ENCODE measurements around the gene USP35.
A peak's percentile ranks its signal among the peaks of the same experiment; 100 is the strongest.

USP35 gene

GRCh38 chr11:78181185-78181584 lies 7.5 kb upstream of the USP35 start:
- DNase-seq (ENCODE audit: low read depth), result peak; percentile 56
- H3K4me3 ChIP-seq (replicated peaks; ENCODE audit: low read depth, low read length), result no peak overlapping the region
- no peak for TF ChIP-seq CTCF (IDR thresholded peaks at IDR 0.05; ENCODE audit: low read length, missing control alignments)

DNA sequence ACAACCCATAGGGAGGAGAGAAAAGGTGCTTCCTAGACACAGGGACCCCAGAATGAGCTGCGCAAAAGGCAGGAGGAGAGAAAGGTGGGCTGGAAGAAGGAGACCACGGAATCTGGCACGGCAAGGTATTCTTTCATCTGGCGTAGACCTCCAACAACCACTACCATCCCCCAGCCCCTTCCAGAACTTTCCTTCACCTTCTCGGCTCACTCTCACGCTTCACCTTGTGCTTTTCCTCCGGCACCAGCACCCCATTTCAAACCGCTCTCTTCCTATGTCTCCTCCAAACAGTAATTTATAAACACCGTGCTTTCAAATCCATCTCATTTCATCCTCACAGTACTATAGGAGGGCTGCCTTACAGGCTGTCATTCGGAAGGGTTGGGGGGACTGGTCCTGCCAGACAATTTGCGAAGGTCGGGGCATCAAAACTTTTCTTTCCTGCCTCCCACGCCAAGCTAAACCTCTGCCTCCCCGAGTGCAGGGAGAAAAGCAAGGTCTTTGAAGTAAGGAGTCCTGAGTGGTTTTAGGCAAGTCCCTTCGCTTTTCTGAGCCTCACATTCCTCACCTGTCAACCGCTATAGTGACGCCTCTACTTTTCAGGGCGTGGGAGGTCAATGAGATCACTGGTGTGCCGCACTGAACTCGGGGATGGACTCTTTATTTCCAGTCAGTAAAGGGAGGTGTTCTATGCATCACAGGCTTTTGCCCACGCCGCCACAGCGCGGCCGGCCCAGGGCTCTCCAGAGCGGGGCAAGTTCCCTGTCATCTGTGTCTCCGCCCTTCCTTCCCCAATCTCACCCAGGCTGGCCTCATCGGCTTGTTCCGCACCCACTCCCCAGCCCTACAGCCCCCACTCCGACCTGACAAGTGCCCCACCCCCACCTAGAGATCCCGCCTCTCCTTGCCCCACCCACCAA lies 1.1 kb upstream of the USP35 start:
- no peak for TF ChIP-seq CTCF (IDR thresholded peaks at IDR 0.05; ENCODE audit: low read length, missing control alignments)
- peak overlapping the region; percentile 91 for H3K4me3 ChIP-seq (replicated peaks; ENCODE audit: low read depth, low read length)
- no peak for DNase-seq (ENCODE audit: low read depth)

GRCh38 chr11:78189174-78189724 lies 530 bp downstream of the USP35 start:
- H3K4me3 ChIP-seq (replicated peaks; ENCODE audit: low read depth, low read length), result peak overlapping the region; percentile 91
- DNase-seq (ENCODE audit: low read depth), result no peak
- no peak for TF ChIP-seq CTCF (IDR thresholded peaks at IDR 0.05; ENCODE audit: low read length, missing control alignments)

DNA sequence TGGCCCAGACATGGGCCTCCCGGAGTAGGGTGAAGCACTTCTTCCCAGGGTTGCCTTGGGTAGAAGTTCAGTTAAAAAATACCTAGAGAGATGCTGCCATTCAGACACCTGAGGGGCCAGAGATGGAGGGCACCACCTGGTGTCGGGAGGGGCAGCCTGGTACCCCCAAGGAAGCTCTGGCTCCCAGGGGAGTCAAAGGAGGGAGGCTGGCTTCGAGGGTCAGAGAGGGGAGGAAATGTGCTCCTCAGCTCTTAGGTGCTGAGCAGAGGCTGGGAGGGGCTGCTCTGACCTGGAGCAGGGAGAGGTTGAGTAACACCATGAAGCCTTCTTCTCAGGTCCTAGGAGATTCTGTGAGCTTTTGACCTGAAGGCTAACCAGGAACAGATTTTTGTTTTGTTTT lies 1.1 kb downstream of the USP35 start:
- no peak for TF ChIP-seq CTCF (IDR thresholded peaks at IDR 0.05; ENCODE audit: low read length, missing control alignments)
- no peak for DNase-seq (ENCODE audit: low read depth)
- H3K4me3 ChIP-seq (replicated peaks; ENCODE audit: low read depth, low read length), result peak overlapping the region; percentile 91

DNA sequence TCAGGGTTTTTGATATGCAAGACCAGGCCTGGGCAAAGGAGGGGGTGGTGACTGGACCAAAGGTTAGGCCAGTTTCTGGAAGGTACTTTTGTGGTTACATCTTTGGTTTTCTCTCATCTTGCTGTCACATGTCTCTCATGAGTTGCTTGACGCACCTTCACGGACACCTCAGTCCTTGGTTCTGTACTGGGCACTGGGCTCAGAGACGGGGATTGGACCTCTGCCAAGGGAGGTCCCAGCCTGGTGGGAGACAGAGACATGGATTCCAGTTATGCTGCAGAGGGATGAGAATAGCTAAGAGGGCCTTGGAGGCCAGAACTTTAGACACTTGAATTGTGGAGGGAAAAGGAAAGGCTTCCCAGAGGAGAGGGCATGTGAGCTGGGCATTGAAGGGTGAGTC lies 1.7 kb downstream of the USP35 start:
- peak overlapping the region; percentile 91 for H3K4me3 ChIP-seq (replicated peaks; ENCODE audit: low read depth, low read length)
- TF ChIP-seq CTCF (IDR thresholded peaks at IDR 0.05; ENCODE audit: low read length, missing control alignments), result no peak
- DNase-seq (ENCODE audit: low read depth), result no peak

DNA sequence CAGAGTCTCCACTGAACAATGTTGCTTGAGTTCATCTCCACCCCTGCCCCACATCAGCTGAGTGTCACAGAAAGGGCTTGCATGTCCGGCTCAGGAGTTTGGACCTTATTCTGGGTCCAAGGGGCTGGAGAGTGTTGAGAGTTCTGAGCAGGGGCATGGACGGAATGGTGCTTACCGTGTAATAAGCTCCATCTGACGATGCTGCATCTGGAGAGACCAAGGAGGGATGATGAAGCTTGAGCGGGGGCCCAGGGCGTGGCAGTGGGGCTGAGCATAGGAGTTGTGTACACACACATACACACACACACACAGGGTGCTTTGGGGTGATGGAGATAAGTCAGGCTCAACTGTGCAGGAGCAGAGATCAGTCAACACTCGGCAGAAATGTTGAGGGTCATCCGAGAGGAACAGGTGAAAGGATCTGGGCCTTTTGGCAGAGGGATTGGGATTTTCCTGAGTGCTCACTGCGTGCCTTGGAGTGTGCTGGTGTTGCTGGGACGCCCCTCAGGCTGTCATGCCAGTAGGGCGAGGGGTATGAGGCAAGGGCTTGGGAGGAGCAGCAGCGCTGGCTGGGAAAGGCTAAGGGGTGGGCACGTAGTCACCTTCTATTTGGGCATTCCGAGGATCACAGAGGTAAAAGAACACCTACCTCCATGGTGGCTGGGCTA lies 2.3 kb downstream of the USP35 start:
- TF ChIP-seq CTCF (IDR thresholded peaks at IDR 0.05; ENCODE audit: low read length, missing control alignments), result no peak
- H3K4me3 ChIP-seq (replicated peaks; ENCODE audit: low read depth, low read length), result no peak overlapping the region
- DNase-seq (ENCODE audit: low read depth), result no peak

All from fibroblast of pulmonary artery (primary cell).